SK-N-SH treated with all-trans-retinoic acid at 6 μM for 48 hours (cell line): ENCODE measurements around the gene IL24.

ENCODE experiments used
- ATAC-seq: fragments of 200-7000 bp; cut with Tn5 transposase; 3 replicates; pipeline ENCODE4 v1.9.1; 2020; ENCODE audit warnings: mild to moderate bottlenecking, moderate library complexity
- ARNTL ChIP-seq: fragments of 450-650 bp; formaldehyde crosslinking; IDR thresholded peaks from 2 replicates; pipeline ENCODE4 v1.5.0; 2020; ENCODE audit warnings: low read depth, mild to moderate bottlenecking, moderate library complexity, borderline replicate concordance
- BACH2 ChIP-seq: fragments of 250-450 bp; sonication (Bioruptor Pico); IDR thresholded peaks from 2 replicates; pipeline ENCODE4 v1.9.0; 2021; ENCODE audit warnings: mild to moderate bottlenecking, borderline replicate concordance
- CSDC2 ChIP-seq: fragments of 250-450 bp; sonication (Bioruptor Pico); IDR thresholded peaks from 2 replicates; pipeline ENCODE4 v1.5.0; 2020; ENCODE audit warnings: mild to moderate bottlenecking, moderate library complexity
- CSRNP3 ChIP-seq: fragments of 250-450 bp; sonication (Bioruptor Pico); IDR thresholded peaks from 2 replicates; pipeline ENCODE4 v1.5.1; 2021; ENCODE audit warnings: mild to moderate bottlenecking, moderate library complexity
- ESRRG ChIP-seq: fragments of 250-450 bp; sonication (Bioruptor Pico); IDR thresholded peaks from 2 replicates; pipeline ENCODE4 v1.6.1; 2021; ENCODE audit warnings: mild to moderate bottlenecking
- GLIS3 ChIP-seq: fragments of 250-450 bp; sonication (Bioruptor Pico); IDR thresholded peaks from 2 replicates; pipeline ENCODE4 v1.5.0; 2020; ENCODE audit warnings: mild to moderate bottlenecking, moderate library complexity
- ISL1 ChIP-seq: fragments of 250-450 bp; sonication (Bioruptor Pico); IDR thresholded peaks from 2 replicates; pipeline ENCODE4 v2.1.2; 2022; ENCODE audit warnings: mild to moderate bottlenecking, moderate library complexity
- PATZ1 ChIP-seq: fragments of 250-450 bp; sonication (Bioruptor Pico); IDR thresholded peaks from 2 replicates; pipeline ENCODE4 v1.8.0; 2020; ENCODE audit warnings: mild to moderate bottlenecking, moderate library complexity, borderline replicate concordance
- POU6F1 ChIP-seq: fragments of 250-450 bp; sonication (Bioruptor Pico); IDR thresholded peaks from 2 replicates; pipeline ENCODE4 v1.8.0; 2021; ENCODE audit warnings: low read depth, mild to moderate bottlenecking, moderate library complexity, borderline replicate concordance
- PPARA ChIP-seq: fragments of 250-450 bp; sonication (Bioruptor Pico); IDR thresholded peaks from 2 replicates; pipeline ENCODE4 v1.5.0; 2020; ENCODE audit warnings: mild to moderate bottlenecking, borderline replicate concordance
- RARB ChIP-seq: fragments of 250-450 bp; sonication (Bioruptor Pico); IDR thresholded peaks from 2 replicates; pipeline ENCODE4 v1.8.0; 2021; ENCODE audit warnings: mild to moderate bottlenecking, moderate library complexity
- TOX ChIP-seq: fragments of 250-450 bp; sonication (Bioruptor Pico); IDR thresholded peaks from 2 replicates; pipeline ENCODE4 v1.8.0; 2021; ENCODE audit warnings: mild to moderate bottlenecking, moderate library complexity, borderline replicate concordance
- TSHZ2 ChIP-seq: fragments of 250-450 bp; sonication (Bioruptor Pico); IDR thresholded peaks from 2 replicates; pipeline ENCODE4 v1.5.0; 2020; ENCODE audit warnings: mild to moderate bottlenecking, moderate library complexity
- ZNF565 ChIP-seq: fragments of 450-650 bp; formaldehyde crosslinking; conservative IDR thresholded peaks from 2 replicates; pipeline ENCODE4 v1.5.0; 2020; ENCODE audit warnings: low read depth, mild to moderate bottlenecking, moderate library complexity
- ZNF70 ChIP-seq: fragments of 450-650 bp; formaldehyde crosslinking; IDR thresholded peaks from 2 replicates; pipeline ENCODE4 v1.5.0; 2020; ENCODE audit warnings: mild to moderate bottlenecking, moderate library complexity
- ZNF8 ChIP-seq: fragments of 450-650 bp; formaldehyde crosslinking; IDR thresholded peaks from 2 replicates; pipeline ENCODE4 v1.5.0; 2020; ENCODE audit warnings: mild to moderate bottlenecking, moderate library complexity

Gene IL24

GRCh38 chr1:206897175-206897574 is at the start of gene IL24:
TSS of gene IL24 (plus strand) at chr1:206897443. CDS start at chr1:206897833, 390 bp downstream.
- ATAC-seq = no peak
- no peak for TF ChIP-seq TSHZ2 (CRISPR knock-in tag)
- TF ChIP-seq CSRNP3 (CRISPR knock-in tag) = no peak
- TF ChIP-seq ISL1 (CRISPR knock-in tag) = no peak
- no peak for TF ChIP-seq PATZ1 (CRISPR knock-in tag)

- ATAC-seq = no peak
- TF ChIP-seq TSHZ2 (CRISPR knock-in tag) = no peak
- no peak for TF ChIP-seq PATZ1 (CRISPR knock-in tag)
- no peak for TF ChIP-seq ZNF70 (CRISPR knock-in tag)
- TF ChIP-seq RARB = no peak
- TF ChIP-seq GLIS3 (CRISPR knock-in tag) = no peak
- TF ChIP-seq ARNTL (CRISPR knock-in tag) = no peak
Observed at GRCh38 chr1:206847946-206848345, 49.3 kb upstream of the IL24 start.

GRCh38 chr1:206850401-206850800 is 46.8 kb upstream of the IL24 start:
- no peak for ATAC-seq
- TF ChIP-seq ZNF565 (CRISPR knock-in tag) (no peak), ZNF8 (no peak), CSRNP3 (CRISPR knock-in tag) (no peak), TOX (no peak), ESRRG (CRISPR knock-in tag) (no peak), PATZ1 (CRISPR knock-in tag) (no peak), POU6F1 (no peak), ARNTL (CRISPR knock-in tag) (no peak), CSDC2 (CRISPR knock-in tag) (no peak), PPARA (CRISPR knock-in tag) (no peak), BACH2 (no peak), GLIS3 (CRISPR knock-in tag) (no peak), ZNF70 (CRISPR knock-in tag) (no peak), TSHZ2 (CRISPR knock-in tag) (no peak), RARB (no peak)
